Measurements from ENCODE around the gene TKTL2. TPM values are rescaled to one million over a fixed set of nuclear protein-coding genes. Genes with fewer than 3 reads are reported as not detected.
A peak's percentile ranks its signal among the peaks of the same experiment; 100 is the strongest.

Gene TKTL2, protein sequence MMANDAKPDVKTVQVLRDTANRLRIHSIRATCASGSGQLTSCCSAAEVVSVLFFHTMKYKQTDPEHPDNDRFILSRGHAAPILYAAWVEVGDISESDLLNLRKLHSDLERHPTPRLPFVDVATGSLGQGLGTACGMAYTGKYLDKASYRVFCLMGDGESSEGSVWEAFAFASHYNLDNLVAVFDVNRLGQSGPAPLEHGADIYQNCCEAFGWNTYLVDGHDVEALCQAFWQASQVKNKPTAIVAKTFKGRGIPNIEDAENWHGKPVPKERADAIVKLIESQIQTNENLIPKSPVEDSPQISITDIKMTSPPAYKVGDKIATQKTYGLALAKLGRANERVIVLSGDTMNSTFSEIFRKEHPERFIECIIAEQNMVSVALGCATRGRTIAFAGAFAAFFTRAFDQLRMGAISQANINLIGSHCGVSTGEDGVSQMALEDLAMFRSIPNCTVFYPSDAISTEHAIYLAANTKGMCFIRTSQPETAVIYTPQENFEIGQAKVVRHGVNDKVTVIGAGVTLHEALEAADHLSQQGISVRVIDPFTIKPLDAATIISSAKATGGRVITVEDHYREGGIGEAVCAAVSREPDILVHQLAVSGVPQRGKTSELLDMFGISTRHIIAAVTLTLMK
- total RNA-seq (2021): not detected in 3 replicates
- Bru-seq, nascent RNA: percentile 16 among the genes with signal in this experiment
- long read RNA-seq, experiment 1: 0 reads
- long read RNA-seq, experiment 2: 0 reads
- long read RNA-seq, experiment 3: 0 reads

DNA sequence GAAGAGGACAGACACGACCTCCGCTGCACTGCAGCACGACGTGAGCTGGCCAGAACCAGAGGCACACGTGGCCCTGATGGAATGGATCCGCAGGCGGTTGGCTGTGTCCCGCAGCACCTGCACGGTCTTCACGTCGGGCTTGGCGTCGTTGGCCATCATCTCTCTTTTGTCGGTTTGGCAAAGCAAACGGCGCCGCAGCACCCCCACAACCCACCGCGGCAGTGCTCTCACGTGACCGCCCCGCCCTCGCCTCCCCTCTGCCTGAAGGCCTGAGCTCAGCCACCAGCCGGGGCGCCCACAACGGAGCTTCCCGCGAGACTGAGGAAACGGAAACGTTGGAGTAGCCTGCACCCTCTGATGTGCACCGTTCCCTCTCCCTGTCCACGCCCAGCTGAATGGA is at the start of gene TKTL2:
Gene TKTL2 (minus strand): TSS at position 179 of the 400 bp plus-strand sequence. CDS start 20 bp downstream, at position 159.
- no peaks in the 10 kb centered on the region for H3K4me1 Mint-ChIP-seq
- no peak for DNase-seq (ENCODE audit: low spot score)
- H3K36me3 Mint-ChIP-seq: no peaks in the 10 kb centered on the region
- H3K9me3 Mint-ChIP-seq: no peaks in the 10 kb centered on the region
- no peak within 1 kb of the TSS for H3K4me3 Mint-ChIP-seq
- H3K27me3 Mint-ChIP-seq (ENCODE audit: low read depth): no peaks in the 10 kb centered on the region
- ChIA-PET POLR2A (no interaction called here), CTCF (no interaction called here)
- peak; percentile 18; the same call in 1 of the 2 replicates for ATAC-seq
- no peak within 1 kb of the TSS for H3K27ac Mint-ChIP-seq
- TF ChIP-seq ZNF396 (CRISPR knock-in tag; IDR thresholded peaks at IDR 0.05; ENCODE audit: borderline replicate concordance) (no peak), ZBTB21 (CRISPR knock-in tag; IDR thresholded peaks at IDR 0.05; ENCODE audit: borderline replicate concordance) (0 out of 2 replicates have a peak, but pooled peaks have one; percentile 30)
- TF ChIP-seq, protein P1, sequence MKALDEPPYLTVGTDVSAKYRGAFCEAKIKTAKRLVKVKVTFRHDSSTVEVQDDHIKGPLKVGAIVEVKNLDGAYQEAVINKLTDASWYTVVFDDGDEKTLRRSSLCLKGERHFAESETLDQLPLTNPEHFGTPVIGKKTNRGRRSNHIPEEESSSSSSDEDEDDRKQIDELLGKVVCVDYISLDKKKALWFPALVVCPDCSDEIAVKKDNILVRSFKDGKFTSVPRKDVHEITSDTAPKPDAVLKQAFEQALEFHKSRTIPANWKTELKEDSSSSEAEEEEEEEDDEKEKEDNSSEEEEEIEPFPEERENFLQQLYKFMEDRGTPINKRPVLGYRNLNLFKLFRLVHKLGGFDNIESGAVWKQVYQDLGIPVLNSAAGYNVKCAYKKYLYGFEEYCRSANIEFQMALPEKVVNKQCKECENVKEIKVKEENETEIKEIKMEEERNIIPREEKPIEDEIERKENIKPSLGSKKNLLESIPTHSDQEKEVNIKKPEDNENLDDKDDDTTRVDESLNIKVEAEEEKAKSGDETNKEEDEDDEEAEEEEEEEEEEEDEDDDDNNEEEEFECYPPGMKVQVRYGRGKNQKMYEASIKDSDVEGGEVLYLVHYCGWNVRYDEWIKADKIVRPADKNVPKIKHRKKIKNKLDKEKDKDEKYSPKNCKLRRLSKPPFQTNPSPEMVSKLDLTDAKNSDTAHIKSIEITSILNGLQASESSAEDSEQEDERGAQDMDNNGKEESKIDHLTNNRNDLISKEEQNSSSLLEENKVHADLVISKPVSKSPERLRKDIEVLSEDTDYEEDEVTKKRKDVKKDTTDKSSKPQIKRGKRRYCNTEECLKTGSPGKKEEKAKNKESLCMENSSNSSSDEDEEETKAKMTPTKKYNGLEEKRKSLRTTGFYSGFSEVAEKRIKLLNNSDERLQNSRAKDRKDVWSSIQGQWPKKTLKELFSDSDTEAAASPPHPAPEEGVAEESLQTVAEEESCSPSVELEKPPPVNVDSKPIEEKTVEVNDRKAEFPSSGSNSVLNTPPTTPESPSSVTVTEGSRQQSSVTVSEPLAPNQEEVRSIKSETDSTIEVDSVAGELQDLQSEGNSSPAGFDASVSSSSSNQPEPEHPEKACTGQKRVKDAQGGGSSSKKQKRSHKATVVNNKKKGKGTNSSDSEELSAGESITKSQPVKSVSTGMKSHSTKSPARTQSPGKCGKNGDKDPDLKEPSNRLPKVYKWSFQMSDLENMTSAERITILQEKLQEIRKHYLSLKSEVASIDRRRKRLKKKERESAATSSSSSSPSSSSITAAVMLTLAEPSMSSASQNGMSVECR (CRISPR knock-in tag; IDR thresholded peaks at IDR 0.05; ENCODE audit: borderline replicate concordance): no peak

DNA sequence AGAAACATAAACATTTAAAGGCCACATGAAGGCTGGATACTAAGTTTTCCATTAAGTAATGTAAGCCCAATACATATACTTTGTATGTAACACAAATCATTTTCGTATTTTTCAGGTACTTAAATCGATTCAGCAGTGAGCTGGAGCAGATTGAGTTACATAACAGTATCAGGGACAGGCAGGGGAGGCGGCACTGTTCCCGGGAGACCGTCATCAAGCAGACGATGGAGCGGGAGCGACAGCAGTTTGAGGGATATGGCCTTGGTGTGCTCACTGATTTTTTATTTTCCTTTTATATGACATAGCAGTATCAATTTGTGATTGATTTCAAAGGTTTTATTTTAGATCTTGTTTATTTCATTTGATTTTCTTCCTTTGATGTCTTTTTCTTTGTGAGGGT is 41.6 kb upstream of the TKTL2 start:
- no peak for TF ChIP-seq ELF4 (CRISPR knock-in tag; IDR thresholded peaks at IDR 0.05; ENCODE audit: low read depth)
- no peak for TF ChIP-seq SMAD4 (CRISPR knock-in tag; IDR thresholded peaks at IDR 0.05)
- no peak for TF ChIP-seq TP53 (CRISPR knock-in tag; IDR thresholded peaks at IDR 0.05)
- no peak for TF ChIP-seq NR2C2 (CRISPR knock-in tag; IDR thresholded peaks at IDR 0.05)
- no peak for TF ChIP-seq IRF2 (CRISPR knock-in tag; IDR thresholded peaks at IDR 0.05; ENCODE audit: borderline replicate concordance, low read depth)
- TF ChIP-seq, protein P2, sequence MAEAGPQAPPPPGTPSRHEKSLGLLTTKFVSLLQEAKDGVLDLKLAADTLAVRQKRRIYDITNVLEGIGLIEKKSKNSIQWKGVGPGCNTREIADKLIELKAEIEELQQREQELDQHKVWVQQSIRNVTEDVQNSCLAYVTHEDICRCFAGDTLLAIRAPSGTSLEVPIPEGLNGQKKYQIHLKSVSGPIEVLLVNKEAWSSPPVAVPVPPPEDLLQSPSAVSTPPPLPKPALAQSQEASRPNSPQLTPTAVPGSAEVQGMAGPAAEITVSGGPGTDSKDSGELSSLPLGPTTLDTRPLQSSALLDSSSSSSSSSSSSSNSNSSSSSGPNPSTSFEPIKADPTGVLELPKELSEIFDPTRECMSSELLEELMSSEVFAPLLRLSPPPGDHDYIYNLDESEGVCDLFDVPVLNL (CRISPR knock-in tag; IDR thresholded peaks at IDR 0.05; ENCODE audit: borderline replicate concordance, low read depth): no peak
- no peak for TF ChIP-seq RORB (CRISPR knock-in tag; IDR thresholded peaks at IDR 0.05)
- no peak for TF ChIP-seq GTF2I (CRISPR knock-in tag; conservative IDR thresholded peaks at IDR 0.05)
- TF ChIP-seq ZNF317 (CRISPR knock-in tag; IDR thresholded peaks at IDR 0.05; ENCODE audit: borderline replicate concordance, low read depth): no peak
- no peak for TF ChIP-seq SMAD3 (CRISPR knock-in tag; IDR thresholded peaks at IDR 0.05; ENCODE audit: borderline replicate concordance)
- no peak for TF ChIP-seq FOXJ3 (CRISPR knock-in tag; IDR thresholded peaks at IDR 0.05; ENCODE audit: borderline replicate concordance)
- no peak for TF ChIP-seq ZNF423 (CRISPR knock-in tag; IDR thresholded peaks at IDR 0.05)
- no peak for TF ChIP-seq CBFB (CRISPR knock-in tag; IDR thresholded peaks at IDR 0.05; ENCODE audit: low read depth)
- TF ChIP-seq, protein P3, sequence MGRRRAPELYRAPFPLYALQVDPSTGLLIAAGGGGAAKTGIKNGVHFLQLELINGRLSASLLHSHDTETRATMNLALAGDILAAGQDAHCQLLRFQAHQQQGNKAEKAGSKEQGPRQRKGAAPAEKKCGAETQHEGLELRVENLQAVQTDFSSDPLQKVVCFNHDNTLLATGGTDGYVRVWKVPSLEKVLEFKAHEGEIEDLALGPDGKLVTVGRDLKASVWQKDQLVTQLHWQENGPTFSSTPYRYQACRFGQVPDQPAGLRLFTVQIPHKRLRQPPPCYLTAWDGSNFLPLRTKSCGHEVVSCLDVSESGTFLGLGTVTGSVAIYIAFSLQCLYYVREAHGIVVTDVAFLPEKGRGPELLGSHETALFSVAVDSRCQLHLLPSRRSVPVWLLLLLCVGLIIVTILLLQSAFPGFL (CRISPR knock-in tag; IDR thresholded peaks at IDR 0.05; ENCODE audit: borderline replicate concordance): no peak
- no peak for TF ChIP-seq GRHL2 (CRISPR knock-in tag; IDR thresholded peaks at IDR 0.05; ENCODE audit: insufficient replicate concordance, severe bottlenecking)
- TF ChIP-seq CREB1 (CRISPR knock-in tag; IDR thresholded peaks at IDR 0.05): no peak
- Mint-ChIP-seq H3K27ac (no peak overlapping the region), H3K4me3 (no peak overlapping the region), H3K9me3 (no peaks in the 10 kb centered on the region), H3K36me3 (peaks cover 67% of the 10 kb centered on the region), H3K27me3 (ENCODE audit: low read depth) (no peaks in the 10 kb centered on the region), H3K4me1 (peaks cover 3% of the 10 kb centered on the region; the same call in 1 of the 2 replicates)
- CTCF ChIA-PET: no interaction called here
- DNase-seq (ENCODE audit: low spot score) (no peak), ATAC-seq (no peak)
- POLR2A ChIA-PET: no interaction called here
